Astrocyte of the hippocampus (primary cell): Measurements from ENCODE around the gene GMEB2.

ENCODE experiments used
- DNase-seq: peaks from one replicate; pipeline ENCODE4 v3.0.0; 2011; ENCODE audit warnings: low read depth, low spot score

Gene GMEB2

GRCh38 chr20:63590218-63591146 is 36.4 kb downstream of the GMEB2 start:
- no peak for DNase-seq

GRCh38 chr20:63589261-63590217 is 37.4 kb downstream of the GMEB2 start:
- no peak for DNase-seq

- no peak for DNase-seq
Observed at GRCh38 chr20:63588641-63589041, 38.3 kb downstream of the GMEB2 start.

GRCh38 chr20:63587776-63588591 is 38.9 kb downstream of the GMEB2 start:
- DNase-seq, result no peak

- no peak for DNase-seq
Observed at GRCh38 chr20:63587256-63587655, 39.6 kb downstream of the GMEB2 start.

GRCh38 chr20:63586797-63587196 is 40.1 kb downstream of the GMEB2 start:
- no peak for DNase-seq

GRCh38 chr20:63585616-63586565 is 41.0 kb downstream of the GMEB2 start:
- no peak for DNase-seq

- DNase-seq, result no peak
Observed at GRCh38 chr20:63582382-63583063, 44.4 kb downstream of the GMEB2 start.

GRCh38 chr20:63580796-63581461 is 46.0 kb downstream of the GMEB2 start:
- DNase-seq, result peak; percentile 67

GRCh38 chr20:63579017-63579694 is 47.7 kb downstream of the GMEB2 start:
- no peak for DNase-seq

- DNase-seq, result no peak
Observed at GRCh38 chr20:63578224-63579016, 48.5 kb downstream of the GMEB2 start.

GRCh38 chr20:63577317-63577894 is 49.5 kb downstream of the GMEB2 start:
- no peak for DNase-seq

- no peak for DNase-seq
Observed at GRCh38 chr20:63576311-63576710, 50.6 kb downstream of the GMEB2 start.

GRCh38 chr20:63574829-63575743 is 51.8 kb downstream of the GMEB2 start:
- DNase-seq, result no peak

GRCh38 chr20:63574156-63574828 is 52.6 kb downstream of the GMEB2 start, which contains the start of gene HELZ2:
TSS of gene HELZ2 (minus strand) at chr20:63574239. CDS start at chr20:63572385, 1,854 bp downstream.
- DNase-seq, result peak; percentile 84
